ENCODE data around the gene AFF3.

DNA sequence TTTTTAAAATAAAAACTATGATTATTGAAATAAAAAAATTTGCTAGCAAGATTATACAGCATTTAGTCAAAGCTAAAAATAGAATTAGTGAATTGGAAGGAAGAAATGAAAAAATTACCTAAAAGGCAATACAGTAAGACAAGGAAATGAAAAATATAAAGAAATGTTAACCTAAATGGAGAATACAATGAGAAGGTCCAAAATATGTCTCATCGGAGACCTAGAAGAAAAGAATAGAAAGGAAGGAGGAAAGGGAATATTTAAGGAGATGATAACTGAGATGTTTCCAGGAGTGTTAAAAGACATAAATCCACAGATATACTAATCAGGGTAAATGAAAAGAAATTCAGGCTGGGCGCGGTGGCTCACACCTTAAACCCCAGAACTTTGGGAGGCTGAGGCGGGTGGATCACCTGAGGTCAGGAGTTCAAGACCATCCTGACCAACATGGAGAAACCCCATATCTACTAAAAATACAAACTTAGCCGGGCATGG lies 78.9 kb downstream of the AFF3 start:
- TF ChIP-seq POLR2A (IDR thresholded peaks at IDR 0.05) = no peak
- TF ChIP-seq, protein P1, sequence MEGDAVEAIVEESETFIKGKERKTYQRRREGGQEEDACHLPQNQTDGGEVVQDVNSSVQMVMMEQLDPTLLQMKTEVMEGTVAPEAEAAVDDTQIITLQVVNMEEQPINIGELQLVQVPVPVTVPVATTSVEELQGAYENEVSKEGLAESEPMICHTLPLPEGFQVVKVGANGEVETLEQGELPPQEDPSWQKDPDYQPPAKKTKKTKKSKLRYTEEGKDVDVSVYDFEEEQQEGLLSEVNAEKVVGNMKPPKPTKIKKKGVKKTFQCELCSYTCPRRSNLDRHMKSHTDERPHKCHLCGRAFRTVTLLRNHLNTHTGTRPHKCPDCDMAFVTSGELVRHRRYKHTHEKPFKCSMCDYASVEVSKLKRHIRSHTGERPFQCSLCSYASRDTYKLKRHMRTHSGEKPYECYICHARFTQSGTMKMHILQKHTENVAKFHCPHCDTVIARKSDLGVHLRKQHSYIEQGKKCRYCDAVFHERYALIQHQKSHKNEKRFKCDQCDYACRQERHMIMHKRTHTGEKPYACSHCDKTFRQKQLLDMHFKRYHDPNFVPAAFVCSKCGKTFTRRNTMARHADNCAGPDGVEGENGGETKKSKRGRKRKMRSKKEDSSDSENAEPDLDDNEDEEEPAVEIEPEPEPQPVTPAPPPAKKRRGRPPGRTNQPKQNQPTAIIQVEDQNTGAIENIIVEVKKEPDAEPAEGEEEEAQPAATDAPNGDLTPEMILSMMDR (IDR thresholded peaks at IDR 0.05) = no peak

Data from uterus (tissue), 2 donors.